NCI-H748 (cell line): ENCODE results near the gene PDE8B.

Experiments used
- DNase-seq: peaks from one replicate; lab custom pipeline; 2025; ENCODE audit not compliant: unreplicated experiment; lab: John Stamatoyannopoulos, UW

The PDE8B gene

GRCh38 chr5:77210091-77210963, at the start of gene PDE8B:
Gene PDE8B, plus strand, starts transcription at chr5:77210680. Its CDS starts 246 bp downstream, at chr5:77210926.
- peak; percentile 62 for DNase-seq

- no peak for DNase-seq
Observed at GRCh38 chr5:77163453-77163852, 47.0 kb upstream of the PDE8B start.

- DNase-seq = no peak
Observed at GRCh38 chr5:77167063-77167462, 43.4 kb upstream of the PDE8B start.

GRCh38 chr5:77167695-77168121, 42.8 kb upstream of the PDE8B start:
- DNase-seq = no peak

GRCh38 chr5:77168161-77168878, 42.2 kb upstream of the PDE8B start:
- DNase-seq = peak; percentile 45

- DNase-seq = peak; percentile 87
Observed at GRCh38 chr5:77168879-77169244, 41.6 kb upstream of the PDE8B start.

- no peak for DNase-seq
Observed at GRCh38 chr5:77170196-77170890, 40.1 kb upstream of the PDE8B start.

GRCh38 chr5:77171141-77171910, 39.2 kb upstream of the PDE8B start:
- DNase-seq = peak; percentile 80

GRCh38 chr5:77172713-77173328, 37.7 kb upstream of the PDE8B start:
- DNase-seq = no peak

- DNase-seq = no peak
Observed at GRCh38 chr5:77174526-77174925, 36.0 kb upstream of the PDE8B start.

GRCh38 chr5:77175231-77175630, 35.2 kb upstream of the PDE8B start:
- no peak for DNase-seq

GRCh38 chr5:77176429-77176828, 34.1 kb upstream of the PDE8B start:
- no peak for DNase-seq

- no peak for DNase-seq
Observed at GRCh38 chr5:77177576-77177975, 32.9 kb upstream of the PDE8B start.

GRCh38 chr5:77180167-77181081, 30.1 kb upstream of the PDE8B start:
- DNase-seq = peak; percentile 74

- peak; percentile 58 for DNase-seq
Observed at GRCh38 chr5:77181173-77181572, 29.3 kb upstream of the PDE8B start.

- peak; percentile 55 for DNase-seq
Observed at GRCh38 chr5:77181596-77182304, 28.7 kb upstream of the PDE8B start.

GRCh38 chr5:77182367-77182766, 28.1 kb upstream of the PDE8B start:
- no peak for DNase-seq

- no peak for DNase-seq
Observed at GRCh38 chr5:77186652-77187370, 23.7 kb upstream of the PDE8B start.
